CD4-positive, alpha-beta T cell (primary cell): ENCODE data around the gene NKD1. TPM values are rescaled to one million over a fixed set of nuclear protein-coding genes. Genes with fewer than 3 reads are reported as not detected.

Experiments used
- ATAC-seq: fragments of 200-7000 bp; cut with Tn5 transposase; one replicate; pipeline ENCODE4 v1.10.0; 2022; ENCODE audit warnings: mild to moderate bottlenecking; ENCODE audit not compliant: poor library complexity
- CTCF ChIA-PET: fragments of 350-600 bp; sonication (Branson Sonifier 250); formaldehyde crosslinking; loops from one replicate; lab custom pipeline; 2021; ENCODE audit warnings: antibody characterized with exemption, inconsistent platforms; lab: Charles Lee
- POLR2A ChIA-PET: fragments of 350-600 bp; sonication (Branson Sonifier 250); formaldehyde crosslinking; loops from one replicate; lab custom pipeline; 2021; ENCODE audit warnings: antibody characterized with exemption, inconsistent platforms; lab: Charles Lee
- DNase-seq, 14 experiments: peaks; one replicate each; pipeline ENCODE4 v3.0.0-alpha.2; 2013 to 2020; ENCODE audit warnings: mixed read lengths in 2 of 14
- H3K27ac ChIP-seq, 2 donors: one replicate each; pipeline versions ENCODE4 v1.5.1 to v1.7.0; 2013; ENCODE audit warnings: low read length in 2 of 2, low read depth in 1 of 2, mild to moderate bottlenecking in 1 of 2
- H3K27me3 ChIP-seq, 2 experiments: 1 replicate in 1 of 2; 2 replicates in 1 of 2; pipeline versions ENCODE4 v1.6.1 to v1.7.0; 2013; ENCODE audit warnings: low read length in 2 of 2, control low read depth in 1 of 2, mild to moderate bottlenecking in 1 of 2, moderate library complexity in 1 of 2; ENCODE audit not compliant: insufficient read depth in 2 of 2, control insufficient read depth in 1 of 2
- H3K36me3 ChIP-seq: one replicate; pipeline ENCODE4 v1.6.1; 2013; ENCODE audit warnings: low read length, control low read depth; ENCODE audit not compliant: insufficient read depth
- H3K4me1 ChIP-seq: one replicate; pipeline ENCODE4 v1.6.1; 2013; ENCODE audit warnings: low read length, control low read depth; ENCODE audit not compliant: insufficient read depth
- H3K4me3 ChIP-seq: one replicate; pipeline ENCODE4 v1.5.1; 2013; ENCODE audit warnings: mild to moderate bottlenecking, low read length, moderate library complexity
- H3K9me3 ChIP-seq, 2 experiments: 1 replicate in 1 of 2; 2 replicates in 1 of 2; pipeline versions ENCODE4 v1.6.1 to v1.7.0; 2013; ENCODE audit warnings: low read length in 2 of 2, mild to moderate bottlenecking in 2 of 2, control low read depth in 1 of 2, moderate library complexity in 1 of 2; ENCODE audit not compliant: control insufficient read depth in 1 of 2, insufficient read depth in 1 of 2
- H3K27ac Mint-ChIP-seq: one replicate; pipeline ENCODE4 v1.8.0; 2020; ENCODE audit warnings: mixed read lengths
- H3K27me3 Mint-ChIP-seq: one replicate; pipeline ENCODE4 v1.8.0; 2021; ENCODE audit warnings: mixed read lengths
- H3K36me3 Mint-ChIP-seq: one replicate; pipeline ENCODE4 v1.8.0; 2021; ENCODE audit warnings: low read depth, mixed read lengths
- H3K4me1 Mint-ChIP-seq: one replicate; pipeline ENCODE4 v1.8.0; 2021; ENCODE audit warnings: low read depth, mixed read lengths
- H3K4me3 Mint-ChIP-seq: one replicate; pipeline ENCODE4 v1.8.0; 2020; ENCODE audit warnings: mild to moderate bottlenecking, mixed read lengths
- H3K9me3 Mint-ChIP-seq: one replicate; pipeline ENCODE4 v1.8.0; 2020; ENCODE audit warnings: mixed read lengths
- CTCF ChIP-seq: fragments of 200-600 bp; IDR thresholded peaks from one replicate; pipeline ENCODE4 v1.8.0; 2022; ENCODE audit warnings: antibody characterized with exemption, mild to moderate bottlenecking
- intact Hi-C, 2 experiments: fragments of 100-400 bp; cut with DNase I in 1 of 2; cut with micrococcal nuclease in 1 of 2; formaldehyde crosslinking; loops; one replicate each; pipeline versions ENCODE4 v1.15.1 to v1.9.0; 2023 to 2025; cut with DNase I, micrococcal nuclease
- total RNA-seq, 174 experiments: library from RNA in 2 of 174; stranded (reverse) in 2 of 174; gene quantifications; one replicate each; pipeline ENCODE4 v1.2.3 and lab custom pipeline; 2021 to 2026

NKD1 gene
- total RNA-seq, 2 experiments from 2014 or later: 6.1 to 9.8 TPM

DNA sequence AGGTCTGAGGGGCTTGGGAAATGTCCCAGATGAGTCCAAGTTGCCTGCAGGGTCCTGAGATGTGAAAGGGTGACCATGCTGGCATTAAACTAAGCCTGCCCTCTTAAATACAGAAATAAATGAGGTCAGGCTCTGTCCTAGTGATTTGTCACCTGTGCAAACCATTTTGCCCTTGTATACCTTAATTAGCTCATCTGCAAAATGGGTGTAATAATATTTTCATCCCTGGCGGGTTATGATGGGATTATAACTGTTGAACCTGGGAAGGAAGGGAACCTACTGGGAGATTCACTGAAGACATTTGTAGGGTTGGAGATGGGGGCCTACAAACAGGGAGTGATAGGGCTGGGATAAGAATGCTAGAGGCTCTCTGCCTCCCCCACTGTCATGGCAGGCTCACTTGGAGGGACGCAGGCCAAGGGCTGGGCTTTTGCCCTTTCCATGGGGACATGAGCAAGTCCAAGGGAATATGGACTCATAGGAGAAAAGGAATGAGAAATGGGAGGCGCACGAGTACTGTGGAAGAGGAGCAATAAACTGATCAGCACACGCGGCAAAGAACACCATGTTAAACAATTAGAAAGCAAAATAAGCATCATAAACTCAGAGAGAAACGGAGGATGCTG, 4.4 kb downstream of the NKD1 start:
- ATAC-seq (no peak), DNase-seq (no peak)
- Mint-ChIP-seq H3K36me3 (peaks cover 58% of the 10 kb centered on the region), H3K4me3 (no peak overlapping the region), H3K4me1 (peaks cover 36% of the 10 kb centered on the region), H3K27me3 (no peaks in the 10 kb centered on the region), H3K9me3 (no peaks in the 10 kb centered on the region), H3K27ac (no peak overlapping the region)
- ChIA-PET POLR2A (no interaction called here), CTCF (interaction anchor here (1.0 kb wide), 1 partner anchor 15 kb away, joined by 3 read pairs; no protein-coding TSS in a partner anchor)
- H3K9me3 ChIP-seq: peaks cover 0 to 14% of the 10 kb centered on the region in 2 experiments
- no peaks in the 10 kb centered on the region for H3K36me3 ChIP-seq
- no peak overlapping the region for H3K27ac ChIP-seq
- no peak for TF ChIP-seq CTCF
- intact Hi-C loops: loop anchor here in 1 of 2 experiments (5.0 kb wide), 2 partner anchors 75 to 110 kb away; no protein-coding TSS in a partner anchor
- peaks cover 24% of the 10 kb centered on the region for H3K4me1 ChIP-seq
- no peak overlapping the region for H3K4me3 ChIP-seq
- no peaks in the 10 kb centered on the region for H3K27me3 ChIP-seq

GRCh38 chr16:50553182-50553710, 5.0 kb downstream of the NKD1 start:
- Mint-ChIP-seq H3K27me3 (no peaks in the 10 kb centered on the region), H3K4me1 (peaks cover 38% of the 10 kb centered on the region), H3K4me3 (no peak overlapping the region), H3K27ac (no peak overlapping the region), H3K36me3 (peaks cover 60% of the 10 kb centered on the region), H3K9me3 (no peaks in the 10 kb centered on the region)
- peaks cover 20% of the 10 kb centered on the region for H3K4me1 ChIP-seq
- intact Hi-C loops: loop anchor here in 1 of 2 experiments (5.0 kb wide), 2 partner anchors 74 to 109 kb away; no protein-coding TSS in a partner anchor
- H3K27me3 ChIP-seq: no peaks in the 10 kb centered on the region
- CTCF ChIA-PET: interaction anchor here (0.7 to 1.0 kb wide), 2 partner anchors 15 to 182 kb away, joined by 3 read pairs; no protein-coding TSS in a partner anchor
- peaks cover 0 to 14% of the 10 kb centered on the region in 2 experiments for H3K9me3 ChIP-seq
- no peak overlapping the region for H3K4me3 ChIP-seq
- H3K36me3 ChIP-seq: no peaks in the 10 kb centered on the region
- POLR2A ChIA-PET: no interaction called here
- DNase-seq: no peak
- no peak for ATAC-seq
- TF ChIP-seq CTCF: no peak
- H3K27ac ChIP-seq: no peak overlapping the region

DNA sequence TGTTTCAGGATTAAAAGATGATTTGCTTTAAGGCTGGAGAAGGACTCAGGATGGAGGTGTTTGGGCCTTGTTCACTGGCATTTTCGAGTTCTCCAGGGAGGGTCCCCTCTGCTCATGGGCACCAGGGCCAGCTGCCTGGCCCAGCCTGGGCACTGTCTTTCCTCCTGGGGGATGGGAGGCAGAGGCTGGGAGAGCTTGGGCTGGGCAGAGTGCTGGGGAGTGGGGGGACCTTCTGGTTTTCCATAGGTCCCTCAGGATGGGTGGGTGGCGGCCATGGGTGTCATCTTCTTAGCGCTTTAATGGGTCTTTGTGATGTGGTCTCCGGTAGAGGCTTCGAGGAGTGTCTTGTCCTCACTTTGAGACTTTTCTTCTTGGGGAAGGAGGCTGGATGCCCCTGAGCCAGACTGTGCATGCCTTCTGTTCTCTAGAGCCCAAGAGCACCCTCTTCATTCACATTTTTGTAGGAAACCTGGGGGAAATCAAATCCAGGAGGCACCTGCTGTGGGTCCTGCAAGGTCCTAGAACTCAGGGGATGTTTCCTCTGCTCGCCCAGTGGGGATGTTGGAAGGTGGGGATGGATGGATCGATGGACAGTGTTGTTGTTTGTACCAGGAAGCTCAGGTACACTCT, 5.7 kb downstream of the NKD1 start:
- Mint-ChIP-seq H3K36me3 (peaks cover 64% of the 10 kb centered on the region), H3K4me3 (no peak overlapping the region), H3K9me3 (no peaks in the 10 kb centered on the region), H3K27me3 (no peaks in the 10 kb centered on the region), H3K27ac (no peak overlapping the region), H3K4me1 (peaks cover 40% of the 10 kb centered on the region)
- H3K27ac ChIP-seq: no peak overlapping the region
- no peaks in the 10 kb centered on the region for H3K27me3 ChIP-seq
- ChIA-PET CTCF (interaction anchor here (0.7 to 1.0 kb wide), 2 partner anchors 16 to 183 kb away, joined by 3 read pairs; no protein-coding TSS in a partner anchor), POLR2A (no interaction called here)
- intact Hi-C loops: loop anchor here in 1 of 2 experiments (5.0 kb wide), 2 partner anchors 73 to 108 kb away; no protein-coding TSS in a partner anchor
- peaks cover 0 to 14% of the 10 kb centered on the region in 2 experiments for H3K9me3 ChIP-seq
- no peak overlapping the region for H3K4me3 ChIP-seq
- DNase-seq: no peak
- ATAC-seq: no peak
- no peak for TF ChIP-seq CTCF
- H3K4me1 ChIP-seq: peaks cover 17% of the 10 kb centered on the region
- no peaks in the 10 kb centered on the region for H3K36me3 ChIP-seq
